PFSK-1 (cell line): ENCODE results near the gene IL34.

Experiments
- FOXP2 ChIP-seq: optimal IDR thresholded peaks from 2 replicates; pipeline ENCODE3; 2011; ENCODE audit warnings: borderline replicate concordance, control low read depth, inconsistent platforms; ENCODE audit not compliant: insufficient read depth; ENCODE audit errors: extremely low read length, extremely low read depth
- POLR2AphosphoS5 ChIP-seq: IDR thresholded peaks from 2 replicates; pipeline ENCODE4 v1.6.1; 2012; ENCODE audit warnings: low read depth, mild to moderate bottlenecking, control low read depth, low read length, moderate library complexity
- REST ChIP-seq, 2 experiments: IDR thresholded peaks; 2 replicates each; pipeline versions ENCODE4 v1.6.1 to v1.8.0; 2011 to 2012; ENCODE audit warnings: low read depth in 2 of 2, low read length in 2 of 2, control low read depth in 1 of 2, inconsistent platforms in 1 of 2, mild to moderate bottlenecking in 1 of 2, moderate library complexity in 1 of 2; ENCODE audit not compliant: insufficient read depth in 1 of 2
- SIN3A ChIP-seq: IDR thresholded peaks from 2 replicates; pipeline ENCODE4 v1.6.1; 2012; ENCODE audit warnings: mild to moderate bottlenecking, low read length, moderate library complexity, borderline replicate concordance; ENCODE audit not compliant: insufficient read depth
- TAF1 ChIP-seq: IDR thresholded peaks from 2 replicates; pipeline ENCODE4 v1.6.1; 2012; ENCODE audit warnings: low read length, control low read depth, borderline replicate concordance; ENCODE audit not compliant: insufficient read depth

The IL34 gene

DNA sequence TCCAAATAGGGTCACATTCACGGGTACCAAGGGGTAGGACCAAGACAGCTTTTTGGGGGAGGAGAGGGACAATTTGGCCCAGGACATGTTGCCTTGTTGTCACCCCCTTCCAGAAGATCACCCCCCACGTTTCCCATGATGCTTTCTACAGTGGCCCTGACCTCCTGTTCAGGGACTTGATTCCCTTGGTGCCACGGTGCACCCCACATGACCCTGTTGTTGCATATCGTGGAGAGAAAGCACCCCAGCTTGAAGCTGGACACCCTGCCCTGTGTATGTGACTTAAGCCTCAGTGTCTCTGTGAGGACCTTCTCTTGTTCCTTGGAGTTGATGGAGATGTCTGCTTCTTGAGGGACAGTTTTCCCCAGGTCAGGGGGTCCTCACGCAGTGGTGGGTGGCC, 12.6 kb downstream of the IL34 start:
- TF ChIP-seq REST (IDR thresholded peaks at IDR 0.05; ENCODE audit: insufficient read depth in 1 of 2, low read depth in 2 of 2, low read length in 2 of 2) (no peak), SIN3A (no peak), TAF1 (no peak)

- TF ChIP-seq FOXP2 (no peak), POLR2AphosphoS5 (no peak)
These were observed 13.2 kb downstream of the IL34 start for GRCh38 chr16:70659546-70659945.

DNA sequence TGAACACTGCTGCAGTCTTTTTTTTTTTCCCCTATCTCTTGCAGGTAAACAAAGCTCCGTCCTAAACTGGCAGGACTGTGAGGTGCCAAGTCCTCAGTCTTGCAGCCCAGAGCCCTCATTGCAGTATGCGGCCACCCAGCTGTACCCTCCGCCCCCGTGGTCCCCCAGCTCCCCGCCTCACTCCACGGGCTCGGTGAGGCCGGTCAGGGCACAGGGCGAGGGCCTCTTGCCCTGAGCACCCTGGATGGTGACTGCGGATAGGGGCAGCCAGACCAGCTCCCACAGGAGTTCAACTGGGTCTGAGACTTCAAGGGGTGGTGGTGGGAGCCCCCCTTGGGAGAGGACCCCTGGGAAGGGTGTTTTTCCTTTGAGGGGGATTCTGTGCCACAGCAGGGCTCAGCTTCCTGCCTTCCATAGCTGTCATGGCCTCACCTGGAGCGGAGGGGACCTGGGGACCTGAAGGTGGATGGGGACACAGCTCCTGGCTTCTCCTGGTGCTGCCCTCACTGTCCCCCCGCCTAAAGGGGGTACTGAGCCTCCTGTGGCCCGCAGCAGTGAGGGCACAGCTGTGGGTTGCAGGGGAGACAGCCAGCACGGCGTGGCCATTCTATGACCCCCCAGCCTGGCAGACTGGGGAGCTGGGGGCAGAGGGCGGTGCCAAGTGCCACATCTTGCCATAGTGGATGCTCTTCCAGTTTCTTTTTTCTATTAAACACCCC, 13.8 kb downstream of the IL34 start:
- no peak for TF ChIP-seq REST (IDR thresholded peaks at IDR 0.05; ENCODE audit: insufficient read depth in 1 of 2, low read depth in 2 of 2, low read length in 2 of 2)
- TF ChIP-seq POLR2AphosphoS5 = no peak
- no peak for TF ChIP-seq FOXP2
- TF ChIP-seq SIN3A = no peak
- no peak for TF ChIP-seq TAF1

- TF ChIP-seq SIN3A (no peak), POLR2AphosphoS5 (no peak), FOXP2 (no peak), TAF1 (no peak), REST (IDR thresholded peaks at IDR 0.05; ENCODE audit: insufficient read depth in 1 of 2, low read depth in 2 of 2, low read length in 2 of 2) (no peak)
These were observed 14.5 kb downstream of the IL34 start for GRCh38 chr16:70660672-70661350.

DNA sequence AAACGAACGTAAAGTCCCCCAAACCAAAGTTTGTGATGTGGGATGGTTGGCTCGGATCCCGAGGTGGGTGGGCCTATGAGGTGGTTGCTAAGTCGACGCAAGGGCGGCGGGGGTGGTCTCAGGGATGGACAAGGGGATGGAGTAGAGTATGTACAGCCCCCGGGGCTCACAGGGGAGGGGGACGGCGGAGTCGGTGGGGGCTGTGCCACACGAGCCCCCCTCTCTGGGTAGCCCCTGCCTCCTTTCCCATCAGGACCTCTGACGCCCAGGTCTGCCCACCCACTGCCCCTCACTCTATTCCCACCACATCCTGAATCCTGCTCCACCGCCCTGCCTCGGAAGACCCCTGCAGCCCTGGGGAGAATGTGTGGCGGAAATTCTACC, 15.2 kb downstream of the IL34 start:
- TF ChIP-seq REST (IDR thresholded peaks at IDR 0.05; ENCODE audit: insufficient read depth in 1 of 2, low read depth in 2 of 2, low read length in 2 of 2) (no peak), SIN3A (no peak), POLR2AphosphoS5 (no peak), FOXP2 (no peak), TAF1 (no peak)
